HEK293 (cell line): ENCODE measurements around the gene ZNF143.
A peak's percentile ranks its signal among the peaks of the same experiment; 100 is the strongest.

Experiments used
- BCL11A ChIP-seq: fragments of 450-650 bp; formaldehyde crosslinking; IDR thresholded peaks from 2 replicates; pipeline ENCODE4 v1.5.1; 2016; ENCODE audit warnings: low read depth, missing biosample characterization, missing genetic modification characterization
- GLI2 ChIP-seq: fragments of 450-650 bp; formaldehyde crosslinking; IDR thresholded peaks from 2 replicates; pipeline ENCODE4; 2017; ENCODE audit warnings: missing biosample characterization, missing genetic modification characterization, low read depth, borderline replicate concordance
- KLF16 ChIP-seq: fragments of 450-650 bp; formaldehyde crosslinking; IDR thresholded peaks from 2 replicates; pipeline ENCODE4 v1.5.1; 2017; ENCODE audit warnings: missing biosample characterization, missing genetic modification characterization
- REST ChIP-seq: fragments of 450-650 bp; formaldehyde crosslinking; IDR thresholded peaks from 2 replicates; pipeline ENCODE4 v1.5.1; 2016; ENCODE audit warnings: missing biosample characterization, missing genetic modification characterization
- ZBTB10 ChIP-seq: fragments of 450-650 bp; formaldehyde crosslinking; IDR thresholded peaks from 2 replicates; pipeline ENCODE4 v1.5.1; 2016; ENCODE audit warnings: missing biosample characterization, missing genetic modification characterization
- ZBTB17 ChIP-seq: fragments of 450-650 bp; formaldehyde crosslinking; IDR thresholded peaks from 2 replicates; pipeline ENCODE4 v1.5.1; 2016; ENCODE audit warnings: missing biosample characterization, missing genetic modification characterization
- ZNF140 ChIP-seq: fragments of 450-650 bp; formaldehyde crosslinking; IDR thresholded peaks from 2 replicates; pipeline ENCODE4 v1.5.1; 2016; ENCODE audit warnings: missing biosample characterization, missing genetic modification characterization
- ZNF18 ChIP-seq: fragments of 450-650 bp; formaldehyde crosslinking; IDR thresholded peaks from 2 replicates; pipeline ENCODE4 v1.5.1; 2016; ENCODE audit warnings: missing biosample characterization, missing genetic modification characterization
- ZNF223 ChIP-seq: fragments of 450-650 bp; formaldehyde crosslinking; IDR thresholded peaks from 2 replicates; pipeline ENCODE4 v1.5.1; 2016; ENCODE audit warnings: missing biosample characterization, missing genetic modification characterization
- ZNF24 ChIP-seq: fragments of 450-650 bp; formaldehyde crosslinking; IDR thresholded peaks from 2 replicates; pipeline ENCODE4 v1.5.1; 2016; ENCODE audit warnings: missing biosample characterization, missing genetic modification characterization
- ZNF266 ChIP-seq: fragments of 450-650 bp; formaldehyde crosslinking; IDR thresholded peaks from 2 replicates; pipeline ENCODE4 v1.5.1; 2016; ENCODE audit warnings: missing biosample characterization, missing genetic modification characterization, low read depth
- ZNF37A ChIP-seq: fragments of 450-650 bp; IDR thresholded peaks from 2 replicates; pipeline ENCODE4 v1.5.1; 2018; ENCODE audit warnings: missing biosample characterization, missing genetic modification characterization
- ZNF449 ChIP-seq: fragments of 450-650 bp; formaldehyde crosslinking; IDR thresholded peaks from 2 replicates; pipeline ENCODE4 v1.5.1; 2017; ENCODE audit warnings: missing biosample characterization, mild to moderate bottlenecking, missing genetic modification characterization, moderate library complexity
- ZNF530 ChIP-seq: fragments of 450-650 bp; formaldehyde crosslinking; IDR thresholded peaks from 2 replicates; pipeline ENCODE4 v1.5.1; 2016; ENCODE audit warnings: low read depth, missing biosample characterization, missing genetic modification characterization
- ZSCAN30 ChIP-seq: fragments of 450-650 bp; IDR thresholded peaks from 2 replicates; pipeline ENCODE4 v1.5.1; 2018; ENCODE audit warnings: missing biosample characterization, mild to moderate bottlenecking, missing genetic modification characterization, moderate library complexity
- ZXDB ChIP-seq: fragments of 450-650 bp; formaldehyde crosslinking; IDR thresholded peaks from 2 replicates; pipeline ENCODE4 v1.5.1; 2016; ENCODE audit warnings: missing biosample characterization, missing genetic modification characterization
- TF ChIP-seq, protein P1 (sequence below): fragments of 450-650 bp; formaldehyde crosslinking; IDR thresholded peaks from 2 replicates; pipeline ENCODE4 v1.5.1; 2016; ENCODE audit warnings: missing biosample characterization, missing genetic modification characterization
- TF ChIP-seq, protein P2 (sequence below): fragments of 450-650 bp; formaldehyde crosslinking; IDR thresholded peaks from 2 replicates; pipeline ENCODE4 v1.5.1; 2016; ENCODE audit warnings: missing biosample characterization, missing genetic modification characterization
- TF ChIP-seq, protein P3 (sequence below): fragments of 450-650 bp; formaldehyde crosslinking; IDR thresholded peaks from 2 replicates; pipeline ENCODE4 v1.5.1; 2017; ENCODE audit warnings: missing biosample characterization, missing genetic modification characterization
- TF ChIP-seq, protein P4 (sequence below): fragments of 450-650 bp; formaldehyde crosslinking; IDR thresholded peaks from 2 replicates; pipeline ENCODE4 v1.5.1; 2016; ENCODE audit warnings: missing biosample characterization, missing genetic modification characterization

ZNF143 gene

DNA sequence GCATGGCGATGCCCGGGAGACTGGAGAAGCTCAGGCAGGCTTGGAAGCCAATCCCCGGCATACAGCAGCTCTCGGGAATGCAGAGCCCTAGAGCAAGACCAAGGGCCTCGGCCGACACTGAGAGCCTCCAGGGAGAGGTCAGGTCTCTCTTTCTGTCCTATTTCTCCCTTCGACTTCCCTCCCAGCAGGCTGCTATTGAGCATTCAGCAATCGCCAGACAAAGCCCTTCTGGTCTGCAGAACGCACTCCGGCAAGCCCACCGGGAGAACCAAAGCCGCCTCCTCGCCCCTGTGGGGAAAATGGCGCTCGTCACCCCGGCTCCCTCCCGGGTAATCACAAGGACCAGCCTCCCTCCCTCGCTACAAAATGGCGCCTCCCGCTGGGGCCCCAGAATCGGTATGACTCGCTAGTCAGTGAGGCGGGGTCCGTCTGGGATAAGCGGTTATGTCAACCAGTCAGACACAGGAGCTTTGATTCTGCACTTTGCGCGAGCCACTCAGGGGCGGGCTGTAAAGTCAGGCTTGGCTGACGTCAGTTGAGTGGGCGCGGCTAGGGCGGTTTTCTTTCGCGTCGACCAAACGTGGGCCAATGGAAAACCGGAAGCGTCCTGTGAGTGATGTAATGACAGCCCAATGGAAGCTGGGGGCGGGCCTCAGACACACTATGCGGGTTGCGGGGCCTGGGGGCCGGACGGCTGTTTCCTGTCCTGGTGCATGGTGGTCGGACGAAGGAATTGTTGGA is at the start of gene ZNF143 (continued):
- TF ChIP-seq ZNF18 (no peak), ZBTB17 (peak; percentile 87), REST (no peak), ZBTB10 (peak; percentile 35; the same call in 1 of the 2 replicates), ZNF266 (tag by site-specific recombination) (no peak), ZNF223 (tag by site-specific recombination) (no peak), ZNF140 (no peak), BCL11A (tag by site-specific recombination) (no peak), ZNF449 (tag by site-specific recombination) (no peak), ZNF37A (tag by site-specific recombination) (peak; percentile 90), ZSCAN30 (tag by site-specific recombination) (0 out of 2 replicates have a peak, but pooled peaks have one; percentile 36), ZNF24 (tag by site-specific recombination) (no peak), ZNF530 (tag by site-specific recombination) (no peak), KLF16 (tag by site-specific recombination) (peak; percentile 74; the same call in 1 of the 2 replicates), ZXDB (tag by site-specific recombination) (peak; percentile 68), GLI2 (tag by site-specific recombination) (no peak)
- TF ChIP-seq, protein P1, sequence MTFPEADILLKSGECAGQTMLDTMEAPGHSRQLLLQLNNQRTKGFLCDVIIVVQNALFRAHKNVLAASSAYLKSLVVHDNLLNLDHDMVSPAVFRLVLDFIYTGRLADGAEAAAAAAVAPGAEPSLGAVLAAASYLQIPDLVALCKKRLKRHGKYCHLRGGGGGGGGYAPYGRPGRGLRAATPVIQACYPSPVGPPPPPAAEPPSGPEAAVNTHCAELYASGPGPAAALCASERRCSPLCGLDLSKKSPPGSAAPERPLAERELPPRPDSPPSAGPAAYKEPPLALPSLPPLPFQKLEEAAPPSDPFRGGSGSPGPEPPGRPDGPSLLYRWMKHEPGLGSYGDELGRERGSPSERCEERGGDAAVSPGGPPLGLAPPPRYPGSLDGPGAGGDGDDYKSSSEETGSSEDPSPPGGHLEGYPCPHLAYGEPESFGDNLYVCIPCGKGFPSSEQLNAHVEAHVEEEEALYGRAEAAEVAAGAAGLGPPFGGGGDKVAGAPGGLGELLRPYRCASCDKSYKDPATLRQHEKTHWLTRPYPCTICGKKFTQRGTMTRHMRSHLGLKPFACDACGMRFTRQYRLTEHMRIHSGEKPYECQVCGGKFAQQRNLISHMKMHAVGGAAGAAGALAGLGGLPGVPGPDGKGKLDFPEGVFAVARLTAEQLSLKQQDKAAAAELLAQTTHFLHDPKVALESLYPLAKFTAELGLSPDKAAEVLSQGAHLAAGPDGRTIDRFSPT (tag by site-specific recombination) = no peak
- TF ChIP-seq, protein P2, sequence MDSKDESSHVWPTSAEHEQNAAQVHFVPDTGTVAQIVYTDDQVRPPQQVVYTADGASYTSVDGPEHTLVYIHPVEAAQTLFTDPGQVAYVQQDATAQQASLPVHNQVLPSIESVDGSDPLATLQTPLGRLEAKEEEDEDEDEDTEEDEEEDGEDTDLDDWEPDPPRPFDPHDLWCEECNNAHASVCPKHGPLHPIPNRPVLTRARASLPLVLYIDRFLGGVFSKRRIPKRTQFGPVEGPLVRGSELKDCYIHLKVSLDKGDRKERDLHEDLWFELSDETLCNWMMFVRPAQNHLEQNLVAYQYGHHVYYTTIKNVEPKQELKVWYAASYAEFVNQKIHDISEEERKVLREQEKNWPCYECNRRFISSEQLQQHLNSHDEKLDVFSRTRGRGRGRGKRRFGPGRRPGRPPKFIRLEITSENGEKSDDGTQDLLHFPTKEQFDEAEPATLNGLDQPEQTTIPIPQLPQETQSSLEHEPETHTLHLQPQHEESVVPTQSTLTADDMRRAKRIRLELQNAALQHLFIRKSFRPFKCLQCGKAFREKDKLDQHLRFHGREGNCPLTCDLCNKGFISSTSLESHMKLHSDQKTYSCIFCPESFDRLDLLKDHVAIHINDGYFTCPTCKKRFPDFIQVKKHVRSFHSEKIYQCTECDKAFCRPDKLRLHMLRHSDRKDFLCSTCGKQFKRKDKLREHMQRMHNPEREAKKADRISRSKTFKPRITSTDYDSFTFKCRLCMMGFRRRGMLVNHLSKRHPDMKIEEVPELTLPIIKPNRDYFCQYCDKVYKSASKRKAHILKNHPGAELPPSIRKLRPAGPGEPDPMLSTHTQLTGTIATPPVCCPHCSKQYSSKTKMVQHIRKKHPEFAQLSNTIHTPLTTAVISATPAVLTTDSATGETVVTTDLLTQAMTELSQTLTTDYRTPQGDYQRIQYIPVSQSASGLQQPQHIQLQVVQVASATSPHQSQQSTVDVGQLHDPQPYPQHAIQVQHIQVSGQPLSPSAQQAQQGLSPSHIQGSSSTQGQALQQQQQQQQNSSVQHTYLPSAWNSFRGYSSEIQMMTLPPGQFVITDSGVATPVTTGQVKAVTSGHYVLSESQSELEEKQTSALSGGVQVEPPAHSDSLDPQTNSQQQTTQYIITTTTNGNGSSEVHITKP = peak; percentile 63
- TF ChIP-seq, protein P3, sequence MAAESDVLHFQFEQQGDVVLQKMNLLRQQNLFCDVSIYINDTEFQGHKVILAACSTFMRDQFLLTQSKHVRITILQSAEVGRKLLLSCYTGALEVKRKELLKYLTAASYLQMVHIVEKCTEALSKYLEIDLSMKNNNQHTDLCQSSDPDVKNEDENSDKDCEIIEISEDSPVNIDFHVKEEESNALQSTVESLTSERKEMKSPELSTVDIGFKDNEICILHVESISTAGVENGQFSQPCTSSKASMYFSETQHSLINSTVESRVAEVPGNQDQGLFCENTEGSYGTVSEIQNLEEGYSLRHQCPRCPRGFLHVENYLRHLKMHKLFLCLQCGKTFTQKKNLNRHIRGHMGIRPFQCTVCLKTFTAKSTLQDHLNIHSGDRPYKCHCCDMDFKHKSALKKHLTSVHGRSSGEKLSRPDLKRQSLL (tag by site-specific recombination) = no peak
- TF ChIP-seq, protein P4, sequence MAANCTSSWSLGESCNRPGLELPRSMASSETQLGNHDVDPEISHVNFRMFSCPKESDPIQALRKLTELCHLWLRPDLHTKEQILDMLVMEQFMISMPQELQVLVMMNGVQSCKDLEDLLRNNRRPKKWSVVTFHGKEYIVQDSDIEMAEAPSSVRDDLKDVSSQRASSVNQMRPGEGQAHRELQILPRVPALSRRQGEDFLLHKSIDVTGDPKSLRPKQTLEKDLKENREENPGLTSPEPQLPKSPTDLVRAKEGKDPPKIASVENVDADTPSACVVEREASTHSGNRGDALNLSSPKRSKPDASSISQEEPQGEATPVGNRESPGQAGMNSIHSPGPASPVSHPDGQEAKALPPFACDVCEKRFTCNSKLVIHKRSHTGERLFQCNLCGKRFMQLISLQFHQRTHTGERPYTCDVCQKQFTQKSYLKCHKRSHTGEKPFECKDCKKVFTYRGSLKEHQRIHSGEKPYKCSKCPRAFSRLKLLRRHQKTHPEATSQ (tag by site-specific recombination) = no peak
